Mammary epithelial cell (primary cell): ENCODE measurements around the gene TPRX1.

Source experiments
- EZH2 ChIP-seq: IDR thresholded peaks from 2 replicates; pipeline ENCODE4 v1.6.1; 2012; ENCODE audit warnings: low read length, inconsistent platforms, borderline replicate concordance
- TF ChIP-seq, protein P1 (sequence below), 2 donors: IDR thresholded peaks in 1 of 2; conservative IDR thresholded peaks in 1 of 2; 2 replicates each; pipeline ENCODE4 v1.5.1; 2011 to 2012; ENCODE audit warnings: inconsistent platforms in 2 of 2, low read length in 2 of 2, mild to moderate bottlenecking in 2 of 2, control low read depth in 1 of 2, low read depth in 1 of 2; ENCODE audit not compliant: insufficient read depth in 1 of 2; ENCODE audit errors: extremely low read depth in 1 of 2

DNA sequence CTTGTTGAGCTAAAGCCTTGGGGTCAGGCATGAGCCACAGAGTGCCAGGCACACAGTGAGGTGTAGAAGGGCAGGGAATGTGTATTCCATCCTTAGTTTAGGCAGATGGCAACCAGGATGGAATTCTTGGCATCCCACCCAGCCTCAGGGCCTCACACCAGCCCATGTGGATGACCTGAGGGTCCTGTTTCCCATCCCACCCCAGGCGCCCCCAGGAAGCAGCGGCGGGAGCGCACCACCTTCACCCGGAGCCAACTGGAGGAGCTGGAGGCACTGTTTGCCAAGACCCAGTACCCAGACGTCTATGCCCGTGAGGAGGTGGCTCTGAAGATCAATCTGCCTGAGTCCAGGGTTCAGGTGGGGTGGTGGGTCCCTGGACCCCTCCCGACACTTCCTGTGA is 31.7 kb upstream of the TPRX1 start:
- TF ChIP-seq, protein P1, sequence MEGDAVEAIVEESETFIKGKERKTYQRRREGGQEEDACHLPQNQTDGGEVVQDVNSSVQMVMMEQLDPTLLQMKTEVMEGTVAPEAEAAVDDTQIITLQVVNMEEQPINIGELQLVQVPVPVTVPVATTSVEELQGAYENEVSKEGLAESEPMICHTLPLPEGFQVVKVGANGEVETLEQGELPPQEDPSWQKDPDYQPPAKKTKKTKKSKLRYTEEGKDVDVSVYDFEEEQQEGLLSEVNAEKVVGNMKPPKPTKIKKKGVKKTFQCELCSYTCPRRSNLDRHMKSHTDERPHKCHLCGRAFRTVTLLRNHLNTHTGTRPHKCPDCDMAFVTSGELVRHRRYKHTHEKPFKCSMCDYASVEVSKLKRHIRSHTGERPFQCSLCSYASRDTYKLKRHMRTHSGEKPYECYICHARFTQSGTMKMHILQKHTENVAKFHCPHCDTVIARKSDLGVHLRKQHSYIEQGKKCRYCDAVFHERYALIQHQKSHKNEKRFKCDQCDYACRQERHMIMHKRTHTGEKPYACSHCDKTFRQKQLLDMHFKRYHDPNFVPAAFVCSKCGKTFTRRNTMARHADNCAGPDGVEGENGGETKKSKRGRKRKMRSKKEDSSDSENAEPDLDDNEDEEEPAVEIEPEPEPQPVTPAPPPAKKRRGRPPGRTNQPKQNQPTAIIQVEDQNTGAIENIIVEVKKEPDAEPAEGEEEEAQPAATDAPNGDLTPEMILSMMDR (conservative IDR thresholded peaks at IDR 0.05 in 1 of 2, IDR thresholded peaks at IDR 0.05 in 1 of 2; ENCODE audit: extremely low read depth in 1 of 2, insufficient read depth in 1 of 2, low read depth in 1 of 2, low read length in 2 of 2), result no peak
- TF ChIP-seq EZH2, result no peak
